ENCODE measurements around the gene TBC1D5. TPM values are rescaled to one million over a fixed set of nuclear protein-coding genes. Genes with fewer than 3 reads are reported as not detected.
"Not testable (repeated sequence)": the region's sequence is repeated elsewhere in the genome, so short reads cannot be mapped to it uniquely, and the experiment has no call there.

TBC1D5 gene
- total RNA-seq, 1 donor from 2014 or later, result 25.9 TPM

GRCh38 chr3:17752876-17753631, 10.6 kb upstream of the TBC1D5 start:
- no peak for DNase-seq (ENCODE audit: low spot score)
- intact Hi-C loops (cut with DNase I), result no loop called here

GRCh38 chr3:17752436-17752835, 10.0 kb upstream of the TBC1D5 start:
- no peak for DNase-seq (ENCODE audit: low spot score)
- intact Hi-C loops (cut with DNase I), result no loop called here

GRCh38 chr3:17749705-17750293, 7.4 kb upstream of the TBC1D5 start:
- no peak for DNase-seq (ENCODE audit: low spot score)
- intact Hi-C loops (cut with DNase I), result loop anchor here (10.0 kb wide), 1 partner anchor 195 kb away; no protein-coding TSS in a partner anchor

- DNase-seq (ENCODE audit: low spot score), result no peak
- intact Hi-C loops (cut with DNase I), result loop anchor here (10.0 kb wide), 1 partner anchor 194 kb away; no protein-coding TSS in a partner anchor
These were observed 6.8 kb upstream of the TBC1D5 start for GRCh38 chr3:17749281-17749680.

- intact Hi-C loops (cut with DNase I), result loop anchor here (10.0 kb wide), 1 partner anchor 193 kb away; no protein-coding TSS in a partner anchor
- DNase-seq (ENCODE audit: low spot score), result no peak
These were observed 5.4 kb upstream of the TBC1D5 start for GRCh38 chr3:17747890-17748247.

- intact Hi-C loops (cut with DNase I), result loop anchor here (10.0 kb wide), 1 partner anchor 193 kb away; no protein-coding TSS in a partner anchor
- no peak for DNase-seq (ENCODE audit: low spot score)
These were observed 4.9 kb upstream of the TBC1D5 start for GRCh38 chr3:17747174-17747889.

GRCh38 chr3:17745894-17746293, 3.5 kb upstream of the TBC1D5 start:
- intact Hi-C loops (cut with DNase I), result loop anchor here (10.0 kb wide), 1 partner anchor 191 kb away; no protein-coding TSS in a partner anchor

GRCh38 chr3:17745301-17745700, 2.9 kb upstream of the TBC1D5 start:
- no peak for DNase-seq (ENCODE audit: low spot score)
- intact Hi-C loops (cut with DNase I), result loop anchor here (10.0 kb wide), 1 partner anchor 190 kb away; no protein-coding TSS in a partner anchor

More at GRCh38 chr3:17745894-17746293, 3.5 kb upstream of the TBC1D5 start:
- no peak for DNase-seq (ENCODE audit: low spot score)

GRCh38 chr3:17744693-17745092, 2.3 kb upstream of the TBC1D5 start:
- intact Hi-C loops (cut with DNase I), result loop anchor here (10.0 kb wide), 1 partner anchor 190 kb away; no protein-coding TSS in a partner anchor
- DNase-seq (ENCODE audit: low spot score), result no peak

GRCh38 chr3:17743658-17743995, 1.2 kb upstream of the TBC1D5 start:
- intact Hi-C loops (cut with DNase I), result loop anchor here (10.0 kb wide), 1 partner anchor 189 kb away; no protein-coding TSS in a partner anchor
- no peak for DNase-seq (ENCODE audit: low spot score)

GRCh38 chr3:17742880-17743657, 638 bp upstream of the TBC1D5 start:
- no peak for DNase-seq (ENCODE audit: low spot score)
- intact Hi-C loops (cut with DNase I), result loop anchor here (10.0 kb wide), 1 partner anchor 188 kb away; no protein-coding TSS in a partner anchor

GRCh38 chr3:17741621-17742101, 770 bp downstream of the TBC1D5 start:
- DNase-seq (ENCODE audit: low spot score), result no peak
- intact Hi-C loops (cut with DNase I), result loop anchor here (2.0 to 10.0 kb wide), 2 partner anchors 97 to 187 kb away; no protein-coding TSS in a partner anchor

GRCh38 chr3:17740721-17741141, 1.7 kb downstream of the TBC1D5 start:
- DNase-seq (ENCODE audit: low spot score), result no peak
- intact Hi-C loops (cut with DNase I), result loop anchor here (2.0 to 10.0 kb wide), 2 partner anchors 96 to 186 kb away; no protein-coding TSS in a partner anchor

GRCh38 chr3:17738921-17739320, 3.5 kb downstream of the TBC1D5 start:
- intact Hi-C loops (cut with DNase I), result no loop called here
- no peak for DNase-seq (ENCODE audit: low spot score)

- no peak for DNase-seq (ENCODE audit: low spot score)
- intact Hi-C loops (cut with DNase I), result no loop called here
These were observed 4.2 kb downstream of the TBC1D5 start for GRCh38 chr3:17738219-17738618.

GRCh38 chr3:17737591-17737990, 4.8 kb downstream of the TBC1D5 start:
- no peak for DNase-seq (ENCODE audit: low spot score)
- intact Hi-C loops (cut with DNase I), result no loop called here

- intact Hi-C loops (cut with DNase I); DNase-seq (ENCODE audit: low spot score): not testable (repeated sequence)
These were observed 7.1 kb downstream of the TBC1D5 start for GRCh38 chr3:17735362-17735761.

GRCh38 chr3:17733768-17734167, 8.7 kb downstream of the TBC1D5 start:
- intact Hi-C loops (cut with DNase I), result no loop called here
- DNase-seq (ENCODE audit: low spot score), result no peak

- intact Hi-C loops (cut with DNase I), result no loop called here
- no peak for DNase-seq (ENCODE audit: low spot score)
These were observed 9.2 kb downstream of the TBC1D5 start for GRCh38 chr3:17733215-17733614.

Measured in cardiac septum (tissue), 1 donor.